Measurements from ENCODE around the gene NEGR1.

DNA sequence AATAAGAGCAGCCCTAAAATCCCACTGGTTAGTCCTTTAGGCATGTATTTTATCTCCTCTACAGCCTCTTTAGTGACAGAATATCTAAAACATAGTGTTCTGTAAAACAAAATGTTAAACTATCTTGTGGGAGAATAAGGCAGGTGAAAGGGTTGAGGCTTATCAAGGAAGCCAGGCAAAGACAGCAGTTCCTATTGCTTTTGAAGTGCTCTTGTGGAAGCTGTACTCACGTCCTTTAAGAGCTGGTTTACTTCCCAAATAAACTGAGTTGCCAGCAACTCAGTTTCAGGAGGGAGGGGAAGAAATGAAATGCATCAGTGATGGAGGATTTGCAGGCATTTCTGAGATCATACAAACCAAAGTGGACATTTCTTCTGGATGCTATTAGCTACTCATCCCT lies 671.9 kb downstream of the NEGR1 start:
- TF ChIP-seq, protein P1, sequence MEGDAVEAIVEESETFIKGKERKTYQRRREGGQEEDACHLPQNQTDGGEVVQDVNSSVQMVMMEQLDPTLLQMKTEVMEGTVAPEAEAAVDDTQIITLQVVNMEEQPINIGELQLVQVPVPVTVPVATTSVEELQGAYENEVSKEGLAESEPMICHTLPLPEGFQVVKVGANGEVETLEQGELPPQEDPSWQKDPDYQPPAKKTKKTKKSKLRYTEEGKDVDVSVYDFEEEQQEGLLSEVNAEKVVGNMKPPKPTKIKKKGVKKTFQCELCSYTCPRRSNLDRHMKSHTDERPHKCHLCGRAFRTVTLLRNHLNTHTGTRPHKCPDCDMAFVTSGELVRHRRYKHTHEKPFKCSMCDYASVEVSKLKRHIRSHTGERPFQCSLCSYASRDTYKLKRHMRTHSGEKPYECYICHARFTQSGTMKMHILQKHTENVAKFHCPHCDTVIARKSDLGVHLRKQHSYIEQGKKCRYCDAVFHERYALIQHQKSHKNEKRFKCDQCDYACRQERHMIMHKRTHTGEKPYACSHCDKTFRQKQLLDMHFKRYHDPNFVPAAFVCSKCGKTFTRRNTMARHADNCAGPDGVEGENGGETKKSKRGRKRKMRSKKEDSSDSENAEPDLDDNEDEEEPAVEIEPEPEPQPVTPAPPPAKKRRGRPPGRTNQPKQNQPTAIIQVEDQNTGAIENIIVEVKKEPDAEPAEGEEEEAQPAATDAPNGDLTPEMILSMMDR (IDR thresholded peaks at IDR 0.05): no peak
- TF ChIP-seq ZFX (IDR thresholded peaks at IDR 0.05; ENCODE audit: borderline replicate concordance): no peak

Measured in 22Rv1 (cell line).